ENCODE results near the gene KDM4D. TPM values are rescaled to one million over a fixed set of nuclear protein-coding genes. Genes with fewer than 3 reads are reported as not detected.
A peak's percentile ranks its signal among the peaks of the same experiment; 100 is the strongest.

Gene KDM4D
- total RNA-seq, 3 donors from 2014 or later = 0.33 to 1.2 (median 0.96) TPM

GRCh38 chr11:94933223-94934130, 40.0 kb upstream of the KDM4D start:
- intact Hi-C loops (cut with DNase I; ENCODE audit: low total_unique reads) = no loop called here
- Histone ChIP-seq H3K36me3 (no peaks in the 10 kb centered on the region), H3K4me3 (no peak overlapping the region), H3K27me3 (no peaks in the 10 kb centered on the region), H3K9me3 (no peaks in the 10 kb centered on the region), H3K4me1 (peaks cover 0 to 4% of the 10 kb centered on the region in 2 donors), H3K27ac (peak overlapping the region; percentile 13 to 74)
- DNase-seq (ENCODE audit: low spot score in 2 of 2) = peak in 1 of 2 donors; percentile 26
- TF ChIP-seq CTCF (IDR thresholded peaks at IDR 0.05) = no peak
- peak in 1 of 3 donors; percentile 11 for TF ChIP-seq POLR2AphosphoS5 (IDR thresholded peaks at IDR 0.05)

DNA sequence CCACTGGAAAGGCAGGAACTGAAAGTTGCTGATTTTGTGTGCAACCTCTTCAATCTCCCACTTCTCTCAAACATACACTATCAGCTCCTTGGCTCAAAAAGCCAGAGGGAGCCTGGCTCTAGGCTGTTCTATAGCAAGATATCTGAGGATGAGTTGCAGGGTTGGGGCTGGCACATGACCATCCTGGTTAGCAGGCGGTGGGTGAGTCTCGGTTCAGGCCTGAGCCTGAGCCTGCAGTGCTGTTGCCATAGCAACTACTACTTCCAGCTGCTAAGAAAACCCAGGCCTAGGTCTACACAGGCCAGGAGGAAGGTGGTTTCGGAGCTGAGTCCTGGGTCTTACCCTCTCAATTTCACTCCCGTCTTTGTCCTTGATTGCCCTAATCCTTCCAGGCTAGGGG, 39.1 kb upstream of the KDM4D start:
- H3K4me1 ChIP-seq = peaks cover 0 to 4% of the 10 kb centered on the region in 2 donors
- DNase-seq (ENCODE audit: low spot score in 2 of 2) = no peak
- intact Hi-C loops (cut with DNase I; ENCODE audit: low total_unique reads) = no loop called here
- no peaks in the 10 kb centered on the region for H3K36me3 ChIP-seq
- no peaks in the 10 kb centered on the region for H3K27me3 ChIP-seq
- TF ChIP-seq POLR2A (IDR thresholded peaks at IDR 0.05) = no peak
- no peak for TF ChIP-seq CTCF (IDR thresholded peaks at IDR 0.05)
- no peak for TF ChIP-seq POLR2AphosphoS5 (IDR thresholded peaks at IDR 0.05)
- H3K9me3 ChIP-seq = no peaks in the 10 kb centered on the region
- H3K27ac ChIP-seq = peak overlapping the region; percentile 18 to 69
- no peak overlapping the region for H3K4me3 ChIP-seq

DNA sequence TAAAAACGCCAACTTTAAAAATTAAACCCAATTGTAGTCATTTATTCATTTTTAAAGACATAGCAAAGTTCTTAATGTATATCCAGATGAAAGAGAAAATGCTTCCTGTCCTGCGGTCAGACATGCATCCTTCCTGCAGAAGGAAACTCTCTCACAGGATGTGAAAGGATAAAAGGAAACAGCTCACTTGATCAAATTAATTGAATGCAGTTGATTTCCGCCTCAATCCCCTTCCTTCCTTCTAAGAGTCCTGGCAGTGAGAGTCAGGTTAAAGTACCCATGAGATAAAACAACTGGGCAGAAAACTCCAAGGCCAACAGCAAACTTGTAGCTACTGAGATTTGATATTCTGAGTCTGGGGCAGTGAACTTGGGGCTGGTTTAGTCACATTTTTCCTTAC, 38.7 kb upstream of the KDM4D start:
- Histone ChIP-seq H3K36me3 (no peaks in the 10 kb centered on the region), H3K27me3 (no peaks in the 10 kb centered on the region), H3K9me3 (no peaks in the 10 kb centered on the region), H3K4me1 (peaks cover 0 to 4% of the 10 kb centered on the region in 2 donors), H3K4me3 (no peak overlapping the region), H3K27ac (no peak overlapping the region)
- TF ChIP-seq POLR2A (IDR thresholded peaks at IDR 0.05) (no peak), CTCF (IDR thresholded peaks at IDR 0.05) (no peak), POLR2AphosphoS5 (IDR thresholded peaks at IDR 0.05) (no peak)
- no peak for DNase-seq (ENCODE audit: low spot score in 2 of 2)
- intact Hi-C loops (cut with DNase I; ENCODE audit: low total_unique reads) = no loop called here

- peak overlapping the region in 1 of 2 donors; percentile 9 for H3K27ac ChIP-seq
- H3K27me3 ChIP-seq = no peaks in the 10 kb centered on the region
- no peak overlapping the region for H3K4me3 ChIP-seq
- peaks cover 0 to 4% of the 10 kb centered on the region in 2 donors for H3K4me1 ChIP-seq
- peak in 1 of 2 donors; percentile 32 for DNase-seq (ENCODE audit: low spot score in 2 of 2)
- TF ChIP-seq POLR2A (IDR thresholded peaks at IDR 0.05) (no peak), POLR2AphosphoS5 (IDR thresholded peaks at IDR 0.05) (no peak)
- no peaks in the 10 kb centered on the region for H3K9me3 ChIP-seq
- intact Hi-C loops (cut with DNase I; ENCODE audit: low total_unique reads) = no loop called here
- H3K36me3 ChIP-seq = no peaks in the 10 kb centered on the region
Measured at GRCh38 chr11:94938095-94939055, 35.1 kb upstream of the KDM4D start.

GRCh38 chr11:94939346-94939745, 34.2 kb upstream of the KDM4D start:
- intact Hi-C loops (cut with DNase I; ENCODE audit: low total_unique reads) = no loop called here
- TF ChIP-seq POLR2AphosphoS5 (IDR thresholded peaks at IDR 0.05) (no peak), CTCF (IDR thresholded peaks at IDR 0.05) (no peak), POLR2A (IDR thresholded peaks at IDR 0.05) (no peak)
- no peak overlapping the region for H3K27ac ChIP-seq

More at GRCh38 chr11:94939346-94939745, 34.2 kb upstream of the KDM4D start:
- H3K4me1 ChIP-seq = peaks cover 0 to 3% of the 10 kb centered on the region in 2 donors
- H3K4me3 ChIP-seq = no peak overlapping the region
- no peaks in the 10 kb centered on the region for H3K9me3 ChIP-seq
- no peaks in the 10 kb centered on the region for H3K36me3 ChIP-seq
- DNase-seq (ENCODE audit: low spot score in 2 of 2) = no peak
- no peaks in the 10 kb centered on the region for H3K27me3 ChIP-seq
